Dermis microvascular lymphatic vessel endothelial cell (primary cell): Measurements from ENCODE around the gene HS1BP3. TPM values are rescaled to one million over a fixed set of nuclear protein-coding genes. Genes with fewer than 3 reads are reported as not detected.

Source experiments
- DNase-seq, 2 donors: peaks; one replicate each; pipeline versions ENCODE4 v3.0.0 to v3.0.0-alpha.2; 2010; ENCODE audit warnings: low read depth in 2 of 2
- total RNA-seq: library from RNA; depleted of rRNA; stranded (reverse); fragments of >200 nt; gene quantifications from 2 replicates; pipeline ENCODE4 v1.2.1, GENCODE V29; 2014

Gene HS1BP3
- total RNA-seq, 1 donor from 2014 or later = 16.9 TPM

DNA sequence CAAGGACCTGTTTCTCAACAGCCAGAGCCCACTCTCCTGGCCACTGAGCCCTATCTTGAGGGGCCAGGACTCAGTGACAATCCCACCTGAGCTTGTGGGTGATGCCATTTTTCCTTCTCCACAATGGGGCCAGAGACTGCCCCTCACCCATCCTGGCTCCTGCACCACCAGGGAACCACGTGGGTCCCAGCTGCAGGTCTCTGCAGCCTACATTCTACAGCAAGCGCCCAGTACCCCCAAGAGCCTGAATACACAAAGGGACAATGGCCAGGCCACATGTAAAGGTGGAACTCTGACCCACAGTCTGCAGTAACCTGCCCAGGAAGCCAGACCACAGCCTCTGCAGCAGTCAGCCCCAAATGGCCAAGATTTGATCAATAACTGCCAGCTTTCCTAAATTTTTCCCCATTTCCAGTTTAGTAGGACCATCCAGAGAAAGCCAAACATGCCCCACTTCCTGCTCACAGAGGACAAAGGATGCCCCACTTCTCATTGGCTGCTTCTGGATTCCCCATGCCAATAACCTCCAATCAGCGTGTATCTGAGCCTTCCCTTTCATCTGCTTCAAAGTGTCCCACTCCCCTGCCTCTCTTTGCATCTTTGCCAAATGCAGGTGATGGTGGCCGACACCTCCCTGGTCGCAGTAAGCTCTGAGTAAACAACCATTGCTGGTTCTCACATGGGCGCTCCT, 19.1 kb downstream of the HS1BP3 start:
- no peak for DNase-seq

GRCh38 chr2:20630967-20631366, 19.9 kb downstream of the HS1BP3 start:
- DNase-seq = no peak

DNA sequence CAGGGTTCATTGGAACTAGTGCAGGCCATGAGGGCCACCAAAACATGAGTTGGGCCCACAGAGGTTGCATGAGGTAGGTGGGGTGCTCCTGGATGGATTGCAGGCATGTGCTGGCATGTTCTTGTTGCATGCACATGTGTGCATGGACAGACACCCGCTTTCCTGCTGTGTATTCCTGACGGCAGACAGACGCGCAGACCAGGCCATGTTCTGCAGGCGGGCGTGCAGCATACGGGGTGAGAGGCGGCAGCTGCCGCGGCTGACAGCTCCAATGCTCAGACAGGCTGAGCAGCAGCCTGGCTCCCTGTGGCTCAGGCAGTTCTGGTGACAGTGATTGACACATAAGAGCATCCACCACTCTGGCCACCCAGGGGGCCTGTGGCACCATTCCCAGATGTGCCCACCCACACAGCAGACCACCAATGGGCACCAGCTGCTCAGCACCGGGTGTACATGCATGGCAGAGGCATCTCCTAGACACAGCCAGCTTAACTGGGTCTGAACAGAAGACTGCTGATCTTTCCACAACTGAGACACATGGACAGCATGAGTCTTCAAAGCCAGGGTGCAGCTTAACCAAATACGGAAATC, 21.2 kb downstream of the HS1BP3 start:
- no peak for DNase-seq

- no peak for DNase-seq
Measured at GRCh38 chr2:20629181-20629580, 21.7 kb downstream of the HS1BP3 start.

- no peak for DNase-seq
Measured at GRCh38 chr2:20627712-20628380, 23.1 kb downstream of the HS1BP3 start.

DNA sequence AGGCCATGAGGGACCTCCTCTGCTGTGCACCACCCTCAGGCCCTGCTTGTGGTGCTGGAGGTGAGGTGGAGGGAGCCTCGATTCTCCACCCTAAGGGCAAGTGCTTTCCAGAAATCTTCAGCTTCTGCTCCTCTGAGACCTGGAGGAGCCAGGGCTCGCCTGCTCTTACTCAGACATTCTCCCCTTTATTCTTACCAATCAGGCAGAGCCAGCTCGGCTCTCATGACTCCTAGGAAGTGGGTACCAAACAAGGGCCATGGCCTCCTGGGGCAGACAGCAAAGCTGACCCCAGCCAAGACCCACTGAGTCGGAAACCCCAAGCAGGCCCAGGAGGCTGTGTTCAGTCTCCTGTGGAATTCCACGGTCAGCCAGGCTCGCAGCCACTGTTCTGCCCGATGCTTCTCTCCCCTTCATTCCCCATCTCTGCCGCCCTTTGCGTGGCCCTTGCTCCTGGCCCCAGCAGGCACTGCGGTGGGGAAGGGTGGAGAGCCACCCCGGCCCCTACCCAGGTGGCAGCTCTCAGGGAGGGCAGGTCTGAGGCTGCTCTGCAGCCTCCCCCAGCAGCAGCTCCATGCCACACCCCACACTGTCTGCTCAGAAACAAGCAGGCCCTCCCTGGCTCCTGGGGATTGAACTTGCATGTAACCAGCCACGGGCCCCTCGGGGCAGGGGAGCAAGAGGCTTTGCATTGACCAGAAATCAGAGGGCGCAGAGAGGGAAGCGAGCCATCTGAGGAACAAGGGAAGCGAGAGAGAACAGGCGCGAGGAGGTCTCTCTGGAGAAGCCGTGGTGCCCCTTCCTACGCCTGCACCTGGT, 24.0 kb downstream of the HS1BP3 start:
- no peak for DNase-seq

GRCh38 chr2:20626392-20626697, 24.6 kb downstream of the HS1BP3 start:
- no peak for DNase-seq

- DNase-seq = no peak
Measured at GRCh38 chr2:20625491-20626391, 25.2 kb downstream of the HS1BP3 start.

DNA sequence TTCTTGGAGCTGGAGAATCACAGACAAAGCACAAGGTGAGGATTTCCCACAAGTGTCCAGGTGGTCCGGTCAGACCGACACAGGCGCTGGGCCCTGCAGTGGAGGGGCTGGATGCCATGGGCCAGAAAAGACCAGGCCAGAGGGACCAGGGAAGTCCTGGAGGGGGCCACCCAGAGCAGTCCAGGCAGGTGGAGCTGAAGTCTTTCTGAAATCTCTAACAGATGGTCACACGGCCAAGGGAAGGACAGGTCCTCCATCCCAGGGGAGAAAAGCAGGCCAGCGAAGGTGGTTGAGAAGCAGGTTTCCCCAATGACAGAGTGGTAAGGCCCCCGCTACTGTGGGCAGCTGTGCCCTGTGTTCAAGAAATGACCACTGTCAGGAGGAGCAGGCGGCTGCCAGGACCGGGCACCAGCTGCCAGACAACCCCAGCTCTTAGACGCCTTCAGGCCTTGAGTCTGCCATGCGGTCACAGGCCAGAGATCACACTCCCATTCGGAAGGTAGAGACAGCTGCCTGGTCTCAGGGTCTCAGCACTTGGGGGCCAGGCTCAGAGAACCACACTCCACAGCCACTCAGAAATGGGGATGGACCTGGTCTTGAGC, 25.9 kb downstream of the HS1BP3 start:
- DNase-seq = no peak

- DNase-seq = no peak
Measured at GRCh38 chr2:20624156-20624883, 26.6 kb downstream of the HS1BP3 start.

DNA sequence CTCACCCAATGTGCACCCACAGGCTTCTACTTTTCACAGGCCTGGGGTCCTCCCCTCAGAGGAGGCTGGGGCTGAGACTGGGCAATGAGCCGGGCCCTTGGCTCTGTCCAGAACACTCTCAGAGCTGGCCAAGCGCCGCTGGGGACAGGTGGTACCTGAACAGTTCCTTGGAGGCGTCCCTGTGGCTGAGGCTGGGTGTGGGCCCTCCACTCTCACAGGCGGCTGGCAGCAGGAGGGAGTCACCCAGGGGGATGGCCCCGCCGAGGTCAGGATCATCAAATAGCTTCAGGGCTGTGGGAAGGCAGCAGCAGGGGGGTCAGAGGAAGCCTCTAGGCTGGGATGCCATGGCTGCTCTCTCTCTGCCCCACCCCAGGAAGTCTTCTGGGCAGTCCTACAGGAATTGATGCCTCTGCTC, 27.1 kb downstream of the HS1BP3 start:
- DNase-seq = no peak

DNA sequence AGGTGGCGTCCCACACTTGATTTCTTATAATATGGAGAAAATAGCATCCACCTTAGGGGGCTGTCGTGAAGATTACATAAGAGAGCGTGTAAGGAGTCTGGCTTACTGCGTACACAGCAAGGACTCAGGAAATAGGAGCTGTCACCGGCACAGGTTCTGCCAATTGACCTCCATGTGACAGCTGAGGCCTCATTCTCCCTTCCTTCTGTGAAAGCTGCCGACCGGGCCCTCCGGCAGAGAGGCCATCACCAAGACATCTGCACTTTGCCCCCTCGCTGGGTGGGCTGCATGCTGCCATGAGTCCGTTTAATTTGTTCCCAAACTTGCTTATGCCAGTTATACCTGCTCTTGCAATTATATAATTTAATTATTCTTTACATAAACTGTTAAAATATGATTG, 27.7 kb downstream of the HS1BP3 start:
- no peak for DNase-seq

DNA sequence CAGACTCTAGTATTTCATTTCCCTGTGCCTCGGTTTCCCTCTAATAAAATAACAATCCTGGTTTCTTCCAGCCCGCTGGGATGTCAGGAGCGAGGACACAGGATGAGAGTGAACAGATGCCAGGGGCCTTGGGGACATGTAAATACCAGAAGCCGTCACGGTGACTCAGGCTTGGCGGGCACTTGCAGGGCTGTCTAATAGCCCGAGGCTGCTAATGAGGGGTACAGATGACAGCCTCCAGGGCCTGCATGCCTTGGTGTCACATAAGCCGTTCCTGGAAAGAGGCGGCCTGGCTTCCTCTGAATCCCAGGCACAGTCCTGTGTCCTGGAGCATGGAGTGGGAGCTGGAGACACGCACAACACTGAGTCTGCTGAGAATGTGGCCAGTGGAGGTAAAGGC, 28.2 kb downstream of the HS1BP3 start:
- no peak for DNase-seq

GRCh38 chr2:20622296-20622686, 28.6 kb downstream of the HS1BP3 start:
- no peak for DNase-seq

- DNase-seq = no peak
Measured at GRCh38 chr2:20621366-20622295, 29.3 kb downstream of the HS1BP3 start.

- no peak for DNase-seq
Measured at GRCh38 chr2:20620696-20621365, 30.1 kb downstream of the HS1BP3 start.

DNA sequence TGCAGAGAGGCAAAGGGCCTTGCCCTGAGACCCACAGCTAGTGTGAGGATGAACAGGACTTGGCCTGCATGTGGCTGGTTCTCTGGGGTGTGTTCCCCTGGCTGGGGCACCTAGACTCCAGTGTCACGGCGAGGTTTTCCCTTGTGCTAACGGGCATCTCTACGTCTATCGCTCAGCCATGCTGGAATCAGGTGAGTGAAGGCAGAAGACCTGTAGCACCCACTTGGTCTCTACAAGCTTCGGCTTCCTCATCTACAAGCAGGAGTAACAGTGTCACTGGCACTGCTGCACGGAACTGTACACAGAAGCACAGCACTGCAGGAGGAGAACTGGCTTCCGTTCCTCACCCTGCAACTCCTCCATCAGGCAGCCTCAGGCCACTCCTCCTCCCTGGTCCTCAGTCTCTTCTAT, 30.6 kb downstream of the HS1BP3 start:
- no peak for DNase-seq

GRCh38 chr2:20619624-20620024, 31.3 kb downstream of the HS1BP3 start:
- DNase-seq = no peak
